B cell (primary cell): ENCODE results near the gene SCNN1B. TPM values are rescaled to one million over a fixed set of nuclear protein-coding genes. Genes with fewer than 3 reads are reported as not detected.
"Not testable (repeated sequence)": the region's sequence is repeated elsewhere in the genome, so short reads cannot be mapped to it uniquely, and the experiment has no call there.

Experiments used
- ATAC-seq: fragments of 200-7000 bp; cut with Tn5 transposase; one replicate; pipeline ENCODE4 v1.10.0; 2021; ENCODE audit warnings: low read depth, mild to moderate bottlenecking, moderate number of reproducible peaks, moderate library complexity
- CTCF ChIA-PET: fragments of 350-600 bp; sonication (Branson Sonifier 250); formaldehyde crosslinking; loops from one replicate; lab custom pipeline; 2021; ENCODE audit warnings: antibody characterized with exemption, inconsistent platforms; lab: Charles Lee
- POLR2A ChIA-PET: fragments of 350-600 bp; sonication (Branson Sonifier 250); formaldehyde crosslinking; loops from one replicate; lab custom pipeline; 2021; ENCODE audit warnings: antibody characterized with exemption; lab: Charles Lee
- DNase-seq: peaks from one replicate; pipeline ENCODE4 v3.0.0; 2013
- H2AFZ ChIP-seq: 2 replicates; pipeline ENCODE4 v1.6.1; 2012; ENCODE audit warnings: mild to moderate bottlenecking, low read depth, low read length; ENCODE audit not compliant: insufficient read depth, poor library complexity, severe bottlenecking
- H3K27ac ChIP-seq, 2 donors: 1 replicate in 1 of 2; 2 replicates in 1 of 2; pipeline ENCODE4 v1.5.1; 2012 to 2013; ENCODE audit warnings: low read length in 2 of 2, mild to moderate bottlenecking in 2 of 2, moderate library complexity in 1 of 2
- H3K27me3 ChIP-seq, 4 experiments: fragments of 200-600 bp in 1 of 4; sonication (generic) in 1 of 4; replicated peaks in 1 of 4; 1 replicate in 2 of 4; 2 replicates in 2 of 4; pipeline versions ENCODE4 v1.6.1 to v1.7.0; 2013 to 2016; ENCODE audit warnings: low read length in 3 of 4, mild to moderate bottlenecking in 2 of 4, mixed read lengths in 1 of 4, moderate library complexity in 1 of 4; ENCODE audit not compliant: insufficient read depth in 4 of 4, control insufficient read depth in 3 of 4; ENCODE audit errors: control extremely low read depth in 1 of 4
- H3K36me3 ChIP-seq, 2 experiments: replicated peaks in 1 of 2; 1 replicate in 1 of 2; 2 replicates in 1 of 2; pipeline versions ENCODE4 v1.6.1 to v1.7.1; 2013; ENCODE audit warnings: low read length in 1 of 2; ENCODE audit not compliant: insufficient read depth in 2 of 2, control insufficient read depth in 1 of 2; ENCODE audit errors: control extremely low read depth in 1 of 2, extremely low read depth in 1 of 2
- H3K4me1 ChIP-seq, 2 donors: fragments of 200-600 bp in 1 of 2; sonication (generic) in 1 of 2; 1 replicate in 1 of 2; 2 replicates in 1 of 2; pipeline versions ENCODE4 v1.5.1 to v1.6.1; 2013 to 2017; ENCODE audit warnings: low read length in 2 of 2; ENCODE audit not compliant: control insufficient read depth in 2 of 2, insufficient read depth in 2 of 2
- H3K4me2 ChIP-seq: replicated peaks from 2 replicates; pipeline ENCODE3; 2012; ENCODE audit warnings: mild to moderate bottlenecking, low read depth, low read length; ENCODE audit not compliant: poor library complexity, severe bottlenecking
- H3K4me3 ChIP-seq, 5 experiments: fragments of 200-600 bp in 1 of 5; sonication (generic) in 1 of 5; 1 replicate in 3 of 5; 2 replicates in 2 of 5; pipeline versions ENCODE4 v1.5.1 to v1.7.0; 2011 to 2016; ENCODE audit warnings: low read length in 4 of 5, mild to moderate bottlenecking in 4 of 5, low read depth in 2 of 5, control low read depth in 1 of 5, moderate library complexity in 1 of 5; ENCODE audit not compliant: insufficient read depth in 1 of 5; ENCODE audit errors: control extremely low read depth in 1 of 5, extremely low read depth in 1 of 5
- H3K79me2 ChIP-seq: fragments of 200-600 bp; sonication (generic); one replicate; pipeline ENCODE4 v1.6.0; 2016; ENCODE audit warnings: low read length; ENCODE audit not compliant: control insufficient read depth, insufficient read depth
- H3K9ac ChIP-seq: fragments of 200-600 bp; sonication (generic); 2 replicates; pipeline ENCODE4 v1.6.1; 2017; ENCODE audit warnings: mild to moderate bottlenecking, low read length, moderate library complexity
- H3K9me3 ChIP-seq, 3 donors: one replicate each; pipeline versions ENCODE4 v1.6.1 to v1.7.1; 2013; ENCODE audit warnings: low read length in 2 of 3; ENCODE audit not compliant: control insufficient read depth in 2 of 3, insufficient read depth in 1 of 3; ENCODE audit errors: control extremely low read depth in 1 of 3
- H4K20me1 ChIP-seq: 2 replicates; pipeline ENCODE4 v1.6.0; 2012; ENCODE audit warnings: mild to moderate bottlenecking, low read length; ENCODE audit not compliant: insufficient read depth, control insufficient read depth, poor library complexity, severe bottlenecking
- H3K27ac Mint-ChIP-seq: one replicate; pipeline ENCODE4 v1.8.0; 2021; ENCODE audit warnings: mixed read lengths
- H3K27me3 Mint-ChIP-seq: one replicate; pipeline ENCODE4 v1.8.0; 2021; ENCODE audit warnings: mixed read lengths
- H3K4me1 Mint-ChIP-seq: one replicate; pipeline ENCODE4 v1.8.0; 2021; ENCODE audit warnings: mixed read lengths
- H3K4me3 Mint-ChIP-seq: one replicate; pipeline ENCODE4 v1.8.0; 2021; ENCODE audit warnings: mixed read lengths
- H3K9me3 Mint-ChIP-seq: one replicate; pipeline ENCODE4 v1.8.0; 2022; ENCODE audit warnings: mixed read lengths; ENCODE audit not compliant: insufficient read depth
- EZH2 ChIP-seq: IDR thresholded peaks from 2 replicates; pipeline ENCODE4 v1.6.1; 2012; ENCODE audit warnings: borderline replicate concordance, low read depth, mild to moderate bottlenecking, moderate library complexity, low read length; ENCODE audit not compliant: insufficient read depth, poor library complexity, severe bottlenecking
- WGBS: methylation state at CpG from one replicate; pipeline ENCODE4 v1.1.5; 2013; ENCODE audit warnings: missing lambda C conversion rate; ENCODE audit not compliant: insufficient coverage; 5-methylcytosine and 5-hydroxymethylcytosine counted together
- intact Hi-C: fragments of 100-400 bp; cut with micrococcal nuclease; formaldehyde crosslinking; loops from one replicate; pipeline ENCODE4 v1.10.0; 2022
- polyA plus RNA-seq: library from polyadenylated mRNA; depleted of rRNA; stranded (reverse); fragments of >200 nt; gene quantifications from 2 replicates; pipeline ENCODE4 v1.2.3, GENCODE V29; 2012
- total RNA-seq, 2 donors: library from RNA; stranded (reverse); fragments of 120-200 nt in 1 of 2; gene quantifications; 1 replicate in 1 of 2; 2 replicates in 1 of 2; pipeline versions ENCODE4 v1.2.3 to v1.2.4, GENCODE V29; 2013 to 2022
- TF ChIP-seq, protein P1 (sequence below): fragments of 200-600 bp; IDR thresholded peaks from one replicate; pipeline ENCODE4 v1.8.0; 2022; ENCODE audit warnings: antibody characterized with exemption, mild to moderate bottlenecking

The SCNN1B gene
- total and polyA plus RNA-seq, 2 donors (not counting 1 experiment from before 2014, with no cell fraction given): 0.30 TPM; not detected in 1

DNA sequence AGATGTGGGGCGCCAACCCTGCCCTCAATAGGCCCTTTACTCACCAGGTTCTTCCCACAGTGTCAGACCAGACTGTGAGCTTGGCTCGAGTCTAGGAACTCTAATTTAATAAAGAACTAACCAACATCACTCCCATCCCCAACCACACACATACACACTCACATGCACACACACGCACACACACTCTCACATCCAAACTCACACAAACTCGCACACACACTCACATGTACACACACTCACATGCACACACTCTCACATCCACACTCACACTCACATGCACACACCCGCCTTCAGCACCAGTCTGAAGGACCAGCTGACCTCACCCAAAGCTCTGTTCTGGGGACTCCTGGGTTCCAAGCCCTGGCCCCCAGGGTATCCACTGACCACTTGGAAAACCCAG, 87.1 kb downstream of the SCNN1B start:
- H4K20me1 ChIP-seq: no peaks in the 10 kb centered on the region
- no peaks in the 10 kb centered on the region for H3K79me2 ChIP-seq
- DNase-seq (no peak), ATAC-seq (no peak)
- CTCF ChIA-PET: no interaction called here
- Mint-ChIP-seq H3K27me3 (no peaks in the 10 kb centered on the region), H3K4me3 (no peak overlapping the region), H3K27ac (no peak overlapping the region), H3K9me3 (no peaks in the 10 kb centered on the region), H3K4me1 (no peaks in the 10 kb centered on the region)
- H3K4me1 ChIP-seq: no peaks in the 10 kb centered on the region
- POLR2A ChIA-PET: interaction anchor here (0.5 kb wide), 1 partner anchor 325 kb away, joined by 4 read pairs; no protein-coding TSS in a partner anchor
- H3K4me3 ChIP-seq: no peak overlapping the region
- intact Hi-C loops: no loop called here
- no peak overlapping the region for H3K4me2 ChIP-seq
- H3K9ac ChIP-seq: no peak overlapping the region
- no peak overlapping the region for H2AFZ ChIP-seq
- H3K27ac ChIP-seq: no peak overlapping the region
- TF ChIP-seq, protein P1, sequence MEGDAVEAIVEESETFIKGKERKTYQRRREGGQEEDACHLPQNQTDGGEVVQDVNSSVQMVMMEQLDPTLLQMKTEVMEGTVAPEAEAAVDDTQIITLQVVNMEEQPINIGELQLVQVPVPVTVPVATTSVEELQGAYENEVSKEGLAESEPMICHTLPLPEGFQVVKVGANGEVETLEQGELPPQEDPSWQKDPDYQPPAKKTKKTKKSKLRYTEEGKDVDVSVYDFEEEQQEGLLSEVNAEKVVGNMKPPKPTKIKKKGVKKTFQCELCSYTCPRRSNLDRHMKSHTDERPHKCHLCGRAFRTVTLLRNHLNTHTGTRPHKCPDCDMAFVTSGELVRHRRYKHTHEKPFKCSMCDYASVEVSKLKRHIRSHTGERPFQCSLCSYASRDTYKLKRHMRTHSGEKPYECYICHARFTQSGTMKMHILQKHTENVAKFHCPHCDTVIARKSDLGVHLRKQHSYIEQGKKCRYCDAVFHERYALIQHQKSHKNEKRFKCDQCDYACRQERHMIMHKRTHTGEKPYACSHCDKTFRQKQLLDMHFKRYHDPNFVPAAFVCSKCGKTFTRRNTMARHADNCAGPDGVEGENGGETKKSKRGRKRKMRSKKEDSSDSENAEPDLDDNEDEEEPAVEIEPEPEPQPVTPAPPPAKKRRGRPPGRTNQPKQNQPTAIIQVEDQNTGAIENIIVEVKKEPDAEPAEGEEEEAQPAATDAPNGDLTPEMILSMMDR: no peak
- no peak for TF ChIP-seq EZH2
- no peaks in the 10 kb centered on the region for H3K27me3 ChIP-seq
- H3K36me3 ChIP-seq: peaks cover 0 to 33% of the 10 kb centered on the region in 2 experiments
- WGBS: 98% methylated on average over 5 of the region's 5 CpGs
- H3K9me3 ChIP-seq: no peaks in the 10 kb centered on the region

GRCh38 chr16:23389936-23390335, 87.8 kb downstream of the SCNN1B start:
- peaks cover 0 to 34% of the 10 kb centered on the region in 2 experiments for H3K36me3 ChIP-seq
- 94% methylated on average over 6 of the region's 8 CpGs for WGBS
- H3K9me3 ChIP-seq, H3K9ac ChIP-seq, H3K79me2 ChIP-seq, H3K27me3 ChIP-seq, H3K27ac ChIP-seq, H3K9me3 Mint-ChIP-seq, H3K4me3 ChIP-seq, intact Hi-C loops, POLR2A ChIA-PET, H3K4me3 Mint-ChIP-seq, H4K20me1 ChIP-seq, H3K4me2 ChIP-seq, ATAC-seq, H2AFZ ChIP-seq, H3K27ac Mint-ChIP-seq, H3K4me1 Mint-ChIP-seq, DNase-seq, H3K27me3 Mint-ChIP-seq, H3K4me1 ChIP-seq: not testable (repeated sequence)
- CTCF ChIA-PET: interaction anchor here (0.7 kb wide), 1 partner anchor 27 kb away, joined by 4 read pairs; no protein-coding TSS in a partner anchor
